ENCODE data around the gene ACSL5.

- TF ChIP-seq POLR2A (IDR thresholded peaks at IDR 0.05; ENCODE audit: low read length) (no peak), GATA1 (IDR thresholded peaks at IDR 0.05; ENCODE audit: low read depth, low read length) (no peak)
These were observed 8.8 kb downstream of the ACSL5 start for GRCh38 chr10:112382515-112383235.

Data from erythroblast (primary cell).